HG03469 (cell line): ENCODE results near the gene LPP.
"Not testable (repeated sequence)": the region's sequence is repeated elsewhere in the genome, so short reads cannot be mapped to it uniquely, and the experiment has no call there.

Source experiments
- ATAC-seq: cut with Tn5 transposase; IDR thresholded peaks from one replicate; pipeline ENCODE4 v1.9.1; 2021; ENCODE audit warnings: mild to moderate bottlenecking, moderate library complexity, moderate number of reproducible peaks; ENCODE audit not compliant: unreplicated experiment

The LPP gene

DNA sequence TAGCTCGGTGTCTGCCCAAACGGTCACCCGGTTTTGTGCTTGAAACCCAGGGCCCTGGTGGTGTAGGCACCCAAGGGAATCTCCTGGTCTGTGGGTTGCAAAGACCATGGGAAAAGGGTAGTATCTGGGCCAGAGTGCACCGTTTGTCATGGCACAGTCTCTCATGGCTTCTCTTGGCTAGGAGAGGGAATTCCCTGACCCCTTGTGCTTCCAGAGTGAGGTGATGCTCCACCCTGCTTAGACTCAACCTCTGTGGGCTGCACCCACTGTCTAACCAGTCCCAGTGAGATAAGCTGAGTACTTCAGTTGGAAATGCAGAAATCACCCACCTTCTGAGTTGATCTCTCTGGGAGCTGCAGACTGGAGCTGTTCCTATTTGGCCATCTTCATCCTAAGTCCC lies 274.0 kb downstream of the LPP start:
- ATAC-seq: not testable (repeated sequence)

- no peak for ATAC-seq
Observed at GRCh38 chr3:188431040-188431439, 277.1 kb downstream of the LPP start.

DNA sequence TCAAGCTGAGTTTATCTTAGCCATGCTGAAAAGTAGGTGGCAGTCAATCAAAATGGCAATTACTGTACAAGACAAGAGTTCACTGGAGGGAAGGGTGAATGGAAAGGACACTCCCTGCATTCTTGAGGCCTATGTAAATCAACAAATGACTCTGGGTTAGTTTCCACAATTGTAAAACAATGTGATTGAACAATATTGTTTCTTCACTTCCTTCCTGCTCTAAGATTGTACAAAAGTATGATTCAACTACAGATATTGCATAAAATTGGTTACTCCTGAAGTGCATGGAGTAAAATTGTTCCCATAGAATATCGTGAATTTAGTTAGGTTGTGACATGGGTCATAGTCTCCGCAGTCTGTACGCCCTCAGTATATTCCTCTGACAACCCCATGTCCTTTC lies 277.6 kb downstream of the LPP start:
- ATAC-seq: no peak

DNA sequence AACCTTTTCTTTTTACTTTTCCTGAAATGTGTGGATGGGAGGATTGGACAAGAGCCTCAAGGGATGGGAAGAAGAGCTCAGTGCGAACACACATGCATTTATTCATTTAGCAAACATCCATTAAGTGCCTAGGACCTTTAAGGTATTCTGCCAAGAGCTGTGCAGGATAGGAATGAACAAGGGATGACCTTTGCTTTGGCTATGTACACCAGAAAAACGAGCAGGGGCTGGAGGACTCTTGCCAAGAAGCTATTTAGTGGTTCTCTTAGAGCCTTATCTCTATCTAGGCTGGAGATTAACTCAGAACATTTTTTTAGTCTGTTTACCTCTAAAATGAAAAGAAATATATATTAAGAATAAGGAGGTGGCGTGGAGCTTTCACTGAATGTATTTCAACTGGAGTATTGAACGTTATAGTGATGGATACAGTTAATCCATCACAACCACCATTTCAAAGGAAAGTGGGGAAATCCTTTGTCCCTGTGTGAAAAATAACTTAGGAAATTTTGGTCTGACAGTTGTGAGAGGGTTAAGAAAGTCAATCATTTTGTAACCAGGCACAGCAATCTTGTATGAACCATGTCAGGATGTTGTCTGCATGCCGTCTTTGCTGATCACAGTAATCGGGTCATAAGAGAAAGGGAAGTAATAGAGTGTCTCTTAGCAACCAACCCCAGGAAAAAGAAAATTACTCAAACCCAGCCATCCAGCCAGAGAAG lies 279.0 kb downstream of the LPP start:
- no peak for ATAC-seq

GRCh38 chr3:188433521-188434150 lies 279.7 kb downstream of the LPP start:
- no peak for ATAC-seq

DNA sequence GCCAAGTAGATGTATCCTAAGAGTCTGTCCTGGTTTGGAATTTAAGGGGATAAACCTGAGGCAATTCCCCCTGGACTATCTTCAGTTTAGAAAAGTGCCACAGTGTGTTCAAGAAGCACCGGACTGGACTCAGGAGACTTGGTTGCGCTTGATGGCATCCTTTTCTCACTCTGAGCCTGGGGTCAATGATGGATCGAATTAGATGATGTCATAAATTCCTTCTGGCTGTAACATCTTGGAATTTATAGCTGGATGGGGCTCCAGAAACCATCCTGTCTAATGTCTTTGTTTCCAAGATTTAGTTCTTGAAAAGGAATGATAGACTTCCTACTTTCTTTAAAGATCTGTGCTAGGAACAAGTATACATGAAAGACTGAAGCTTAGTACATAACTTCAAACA lies 280.6 kb downstream of the LPP start:
- ATAC-seq: no peak

DNA sequence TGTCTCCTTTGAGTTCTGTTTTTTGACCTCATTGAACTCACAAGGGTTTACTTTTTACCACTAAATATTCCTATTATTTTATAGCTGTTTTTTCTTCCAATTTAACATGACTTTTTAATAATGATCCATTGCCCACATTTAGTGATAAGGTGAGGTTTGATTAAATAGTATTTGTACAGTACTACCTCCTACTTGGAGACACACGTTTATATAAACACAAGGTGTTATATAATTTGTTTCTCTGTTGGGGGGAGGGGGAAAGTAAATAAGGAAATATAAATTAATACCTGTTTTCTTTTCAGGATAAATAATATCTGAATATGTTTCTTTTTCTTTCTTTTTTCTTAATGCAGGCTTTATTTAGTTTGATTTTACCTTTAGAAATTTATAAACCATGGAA lies 281.3 kb downstream of the LPP start:
- ATAC-seq: no peak

DNA sequence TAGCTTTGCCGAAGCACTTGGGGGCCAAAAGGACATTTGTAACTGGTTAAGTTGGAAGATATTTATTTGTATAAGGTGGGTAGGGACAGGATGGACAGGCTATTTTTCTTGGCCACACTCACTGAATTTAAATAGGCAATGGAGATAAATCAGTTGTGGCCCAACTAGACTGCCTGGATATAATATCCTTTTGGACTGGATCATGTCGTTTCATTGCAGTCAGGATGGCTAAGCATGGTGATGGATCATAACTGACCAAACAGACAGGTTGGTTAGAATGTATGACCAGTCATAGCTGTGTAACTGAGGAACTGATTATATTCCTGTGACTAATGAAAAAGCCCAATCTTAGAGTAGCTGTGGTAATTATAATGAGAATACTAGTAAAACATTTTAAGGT lies 284.0 kb downstream of the LPP start:
- no peak for ATAC-seq

GRCh38 chr3:188439080-188439479 lies 285.1 kb downstream of the LPP start:
- peak; percentile 80 for ATAC-seq

- ATAC-seq: no peak
Observed at GRCh38 chr3:188440340-188440972, 286.5 kb downstream of the LPP start.

DNA sequence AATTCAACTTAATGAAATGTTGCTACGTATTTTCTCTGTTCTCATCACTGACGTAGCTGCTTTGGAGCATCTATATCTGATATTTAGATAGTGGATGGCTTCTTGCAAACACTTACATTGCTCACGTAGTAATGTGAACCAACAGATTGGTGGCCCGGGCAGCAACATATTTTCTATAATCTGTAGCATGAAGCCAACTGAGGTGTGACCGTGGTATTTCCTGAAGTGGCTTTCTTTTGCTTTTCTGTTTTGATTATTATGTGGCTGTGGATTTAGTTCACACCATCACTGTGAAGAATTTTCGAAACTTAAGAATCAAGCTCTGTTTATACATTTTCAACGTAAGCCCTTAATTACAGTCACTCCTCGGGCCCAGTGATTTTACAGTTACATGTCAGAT lies 288.5 kb downstream of the LPP start:
- no peak for ATAC-seq

GRCh38 chr3:188445175-188445574 lies 291.2 kb downstream of the LPP start:
- not testable (repeated sequence) for ATAC-seq

DNA sequence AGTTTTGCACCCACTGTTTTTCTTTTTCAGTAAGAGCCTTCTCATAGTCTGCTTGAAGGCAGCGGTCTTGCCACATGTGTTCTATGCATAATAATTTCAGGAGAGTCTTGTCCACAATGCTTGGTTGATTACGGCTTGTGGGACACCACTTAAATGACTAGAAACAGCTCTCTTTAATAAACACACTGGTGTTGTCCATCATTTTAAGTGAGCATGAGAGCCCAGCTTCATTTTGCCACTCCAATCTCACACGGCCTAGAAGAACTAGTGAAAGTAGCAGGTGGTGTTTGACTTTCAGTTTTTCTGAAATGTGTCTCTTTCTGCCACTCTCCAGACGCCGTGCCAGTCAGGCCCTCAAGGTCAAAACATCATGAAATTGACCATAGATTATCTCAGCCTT lies 292.1 kb downstream of the LPP start:
- peak; percentile 64 for ATAC-seq

DNA sequence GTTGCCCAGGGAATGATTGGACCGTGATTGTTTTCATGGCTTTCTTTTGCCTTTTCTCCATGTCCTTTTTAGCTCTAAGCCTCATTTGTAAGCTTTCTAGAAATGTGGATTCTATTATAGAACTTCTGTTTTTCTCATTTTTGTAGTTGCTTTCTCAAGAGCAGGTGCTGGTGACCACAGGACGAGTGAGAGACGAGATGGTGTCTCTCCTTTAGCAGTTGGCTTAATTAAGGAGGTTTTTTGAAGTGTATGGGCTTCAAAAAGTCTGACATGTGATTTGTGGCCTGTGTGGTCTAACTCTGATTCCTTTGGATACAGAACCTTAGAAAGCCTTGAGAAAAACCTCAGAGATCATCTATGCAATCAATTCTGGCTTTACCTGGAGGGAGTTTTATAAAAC lies 292.8 kb downstream of the LPP start:
- no peak for ATAC-seq

- no peak for ATAC-seq
Observed at GRCh38 chr3:188448813-188449212, 294.9 kb downstream of the LPP start.

DNA sequence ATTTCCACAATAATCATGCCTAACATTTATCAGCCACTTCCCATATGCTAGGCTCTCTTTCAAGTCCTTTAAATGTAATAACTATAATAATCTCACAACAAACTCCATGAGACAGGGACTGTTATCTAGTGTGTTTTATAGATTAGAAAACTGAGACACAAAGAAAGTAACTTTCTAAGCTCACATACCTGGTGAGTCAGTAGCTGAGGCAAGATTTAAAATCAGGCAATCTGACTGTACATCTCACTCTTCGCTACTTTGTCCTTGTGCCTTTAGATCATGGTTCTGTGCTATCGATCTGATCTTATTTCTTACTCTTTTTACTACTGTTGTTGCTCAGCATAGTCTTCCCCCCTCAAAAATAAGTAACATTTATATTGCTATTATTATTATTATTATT lies 295.5 kb downstream of the LPP start:
- no peak for ATAC-seq

- ATAC-seq: no peak
Observed at GRCh38 chr3:188452158-188452772, 298.3 kb downstream of the LPP start.

DNA sequence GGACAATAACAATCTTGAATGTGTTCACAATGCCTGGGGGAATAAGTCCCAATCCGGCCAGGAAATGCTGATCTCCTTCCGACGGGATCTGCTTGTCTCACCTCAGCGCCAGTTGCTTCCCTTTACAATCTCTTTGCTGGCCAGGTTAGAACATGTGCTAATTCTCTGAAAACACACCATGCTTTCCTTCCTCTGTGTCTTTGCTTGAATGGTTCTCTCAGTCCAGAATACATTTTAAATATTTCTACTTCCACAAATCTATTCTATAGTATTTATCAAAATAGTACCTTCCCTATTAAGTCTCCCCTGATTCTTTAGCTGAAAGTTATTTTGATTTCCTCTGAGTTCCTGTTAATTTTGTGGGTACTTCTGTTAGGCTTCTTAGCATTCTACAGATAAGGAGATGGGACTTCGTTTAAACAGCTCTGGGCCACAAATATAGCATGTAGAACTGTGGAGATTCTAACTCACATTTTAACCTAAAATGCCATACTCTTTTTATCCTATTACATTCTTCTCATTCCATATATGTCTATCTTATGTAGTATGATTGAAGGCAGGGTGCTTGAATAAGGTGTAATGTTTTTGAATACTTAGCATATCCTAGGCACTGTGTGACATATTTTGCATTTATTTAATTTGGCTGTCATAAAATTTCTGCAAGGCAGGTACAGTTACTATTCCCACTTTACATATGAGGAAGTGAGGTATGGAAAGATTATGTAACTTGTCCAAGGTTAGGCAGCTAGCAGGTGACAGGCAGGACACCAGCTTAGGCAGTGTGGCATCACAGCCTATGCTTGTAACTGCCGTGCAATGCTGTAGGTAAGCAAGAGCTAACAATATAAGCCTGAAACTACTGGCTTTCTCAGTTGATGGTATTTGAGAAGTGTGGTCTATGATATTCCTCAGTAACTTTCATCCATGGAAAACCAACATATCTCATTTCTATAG lies 299.8 kb downstream of the LPP start:
- no peak for ATAC-seq

DNA sequence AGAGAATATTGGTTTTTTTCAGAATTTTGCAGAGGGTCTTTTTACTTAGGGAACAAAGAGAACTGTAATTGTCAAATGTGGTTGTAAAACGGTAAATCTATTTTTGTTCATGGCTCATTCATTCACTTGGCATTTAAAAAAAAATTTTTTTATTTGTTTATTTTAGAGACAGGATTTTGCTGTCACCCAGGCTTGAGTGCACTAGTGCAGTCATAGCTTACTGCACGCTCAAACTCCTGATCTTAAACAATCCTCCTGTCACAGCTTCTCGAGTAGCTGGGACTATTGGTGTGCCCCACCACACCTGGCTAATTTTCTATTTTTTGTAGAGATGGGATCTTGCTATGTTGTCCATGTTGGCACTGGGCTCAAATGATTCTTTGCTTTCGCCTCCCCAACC lies 301.8 kb downstream of the LPP start:
- no peak for ATAC-seq

GRCh38 chr3:188458756-188459155 lies 304.8 kb downstream of the LPP start:
- ATAC-seq: no peak

- no peak for ATAC-seq
Observed at GRCh38 chr3:188465311-188465710, 311.4 kb downstream of the LPP start.
